ENCODE measurements around the gene GTF2F1. TPM values are rescaled to one million over a fixed set of nuclear protein-coding genes. Genes with fewer than 3 reads are reported as not detected.
A peak's percentile ranks its signal among the peaks of the same experiment; 100 is the strongest.
"Not testable (repeated sequence)": the region's sequence is repeated elsewhere in the genome, so short reads cannot be mapped to it uniquely, and the experiment has no call there.

GTF2F1 gene
- total RNA-seq, 1 donor from 2014 or later = 74.6 TPM

GRCh38 chr19:6384381-6384780 lies 8.6 kb downstream of the GTF2F1 start:
- no peak for DNase-seq (ENCODE audit: low read depth)

- no peak for DNase-seq (ENCODE audit: low read depth)
Measured at GRCh38 chr19:6383188-6383587, 9.8 kb downstream of the GTF2F1 start.

- DNase-seq (ENCODE audit: low read depth) = no peak
Measured at GRCh38 chr19:6381030-6381750, 11.8 kb downstream of the GTF2F1 start.

- no peak for DNase-seq (ENCODE audit: low read depth)
Measured at GRCh38 chr19:6379744-6380143, 13.2 kb downstream of the GTF2F1 start.

GRCh38 chr19:6378486-6378885 lies 14.5 kb downstream of the GTF2F1 start:
- DNase-seq (ENCODE audit: low read depth) = no peak

- peak; percentile 65 for DNase-seq (ENCODE audit: low read depth)
Measured at GRCh38 chr19:6378041-6378440, 14.9 kb downstream of the GTF2F1 start.

- DNase-seq (ENCODE audit: low read depth) = no peak
Measured at GRCh38 chr19:6376512-6377190, 16.3 kb downstream of the GTF2F1 start.

GRCh38 chr19:6375411-6376010 lies 17.5 kb downstream of the GTF2F1 start, which contains the start of gene PSPN:
Gene PSPN, minus strand, starts transcription at chr19:6375933. Its CDS starts 84 bp downstream, at chr19:6375849.
- DNase-seq (ENCODE audit: low read depth) = no peak

GRCh38 chr19:6374711-6375410 lies 18.1 kb downstream of the GTF2F1 start:
- DNase-seq (ENCODE audit: low read depth) = no peak

GRCh38 chr19:6374161-6374709 lies 18.7 kb downstream of the GTF2F1 start:
- DNase-seq (ENCODE audit: low read depth) = no peak

GRCh38 chr19:6373813-6374108 lies 19.2 kb downstream of the GTF2F1 start:
- DNase-seq (ENCODE audit: low read depth) = no peak

GRCh38 chr19:6373096-6373812 lies 19.7 kb downstream of the GTF2F1 start:
- DNase-seq (ENCODE audit: low read depth) = peak; percentile 89

GRCh38 chr19:6372594-6373095 lies 20.3 kb downstream of the GTF2F1 start, which contains the start of gene ALKBH7:
Gene ALKBH7, plus strand, starts transcription at chr19:6372794. Its CDS starts 27 bp downstream, at chr19:6372821.
- peak; percentile 99 for DNase-seq (ENCODE audit: low read depth)

GRCh38 chr19:6364353-6364752 lies 28.6 kb downstream of the GTF2F1 start:
- DNase-seq (ENCODE audit: low read depth) = no peak

- DNase-seq (ENCODE audit: low read depth) = no peak
Measured at GRCh38 chr19:6362351-6362801, 30.6 kb downstream of the GTF2F1 start.

GRCh38 chr19:6362027-6362350 lies 31.0 kb downstream of the GTF2F1 start:
- no peak for DNase-seq (ENCODE audit: low read depth)

- not testable (repeated sequence) for DNase-seq (ENCODE audit: low read depth)
Measured at GRCh38 chr19:6360857-6361216, 32.1 kb downstream of the GTF2F1 start.

GRCh38 chr19:6360445-6360844 lies 32.5 kb downstream of the GTF2F1 start:
- not testable (repeated sequence) for DNase-seq (ENCODE audit: low read depth)

- no peak for DNase-seq (ENCODE audit: low read depth)
Measured at GRCh38 chr19:6359568-6360341, 33.2 kb downstream of the GTF2F1 start.

GRCh38 chr19:6358003-6358402 lies 35.0 kb downstream of the GTF2F1 start:
- DNase-seq (ENCODE audit: low read depth) = no peak
